K562 (cell line): ENCODE results near the gene MRTFB. TPM values are rescaled to one million over a fixed set of nuclear protein-coding genes. Genes with fewer than 3 reads are reported as not detected.

ENCODE experiments used
- ATF3 ChIP-seq, 2 experiments: fragments of 450-650 bp in 1 of 2; sonication (generic) in 1 of 2; formaldehyde crosslinking in 1 of 2; IDR thresholded peaks in 1 of 2; conservative IDR thresholded peaks in 1 of 2; 2 replicates each; pipeline versions ENCODE4 v1.6.1 to v1.8.1; 2016 to 2023; ENCODE audit warnings: mild to moderate bottlenecking in 2 of 2, moderate library complexity in 2 of 2, inconsistent platforms in 1 of 2, missing genetic modification reagents in 1 of 2
- CBFA2T3 ChIP-seq: fragments of 450-650 bp; IDR thresholded peaks from 2 replicates; pipeline ENCODE4 v1.6.1; 2017
- EP400 ChIP-seq: fragments of 450-650 bp; IDR thresholded peaks from 2 replicates; pipeline ENCODE4 v1.6.1; 2017; ENCODE audit warnings: antibody characterized with exemption, mild to moderate bottlenecking, moderate library complexity
- KDM2B ChIP-seq: fragments of 250-450 bp; sonication (Bioruptor Pico); IDR thresholded peaks from 2 replicates; pipeline ENCODE4 v1.8.0; 2021; ENCODE audit warnings: mild to moderate bottlenecking, moderate library complexity
- MTA1 ChIP-seq: fragments of 450-650 bp; IDR thresholded peaks from 2 replicates; pipeline ENCODE4 v1.6.1; 2017; ENCODE audit warnings: borderline replicate concordance
- NCOA1 ChIP-seq: fragments of 450-650 bp; IDR thresholded peaks from 2 replicates; pipeline ENCODE4 v1.6.1; 2016; ENCODE audit warnings: low read depth
- ZNF512 ChIP-seq: IDR thresholded peaks from 2 replicates; pipeline ENCODE4 v1.6.1; 2016; ENCODE audit warnings: missing genetic modification characterization, missing compliant biosample characterization
- ZNF57 ChIP-seq: fragments of 450-650 bp; formaldehyde crosslinking; IDR thresholded peaks from 2 replicates; pipeline ENCODE4 v1.4.0; 2020; ENCODE audit warnings: mild to moderate bottlenecking, moderate library complexity
- polyA plus RNA-seq, 8 experiments: library from polyadenylated mRNA; depleted of rRNA in 4 of 8; stranded (reverse) in 5 of 8; unstranded in 3 of 8; fragments of >200 nt; fragmentation: Nextera tagmentation in 2 of 8; fragmentation: Illumina TruSeq in 1 of 8; extraction: Ambion mirVana in 2 of 8; extraction: Trizol in 1 of 8; gene quantifications; 2 replicates each; pipeline versions ENCODE4 v1.2.1 to v1.2.3, GENCODE V29; 2011 to 2014; ENCODE audit warnings: inconsistent platforms in 1 of 8, missing spikeins in 1 of 8
- total RNA-seq, 7 experiments: library from RNA; depleted of rRNA in 6 of 7; stranded (reverse); fragments of >200 nt in 6 of 7; fragmentation: Illumina TruSeq in 2 of 7; extraction: Trizol in 2 of 7; gene quantifications; 2 replicates each; pipeline versions ENCODE4 v1.2.1 to v1.2.3, GENCODE V29; 2011 to 2021; ENCODE audit warnings: low replicate concordance in 1 of 7
- TF ChIP-seq, protein P1 (sequence below): fragments of 450-650 bp; formaldehyde crosslinking; IDR thresholded peaks from 2 replicates; pipeline ENCODE4 v1.4.0; 2020; ENCODE audit warnings: mild to moderate bottlenecking
- TF ChIP-seq, protein P2 (sequence below), 2 experiments: fragments of 450-650 bp; formaldehyde crosslinking in 1 of 2; IDR thresholded peaks; 2 replicates each; pipeline versions ENCODE4 v1.4.0 to v1.6.1; 2014 to 2020; ENCODE audit warnings: mild to moderate bottlenecking in 2 of 2, borderline replicate concordance in 1 of 2, low read depth in 1 of 2

The MRTFB gene
- total and polyA plus RNA-seq, 9 of the 15 experiments (the other 6 are each of a cell fraction or from before 2014, with no cell fraction given): 2.2 to 12.7 (median 7.0) TPM

DNA sequence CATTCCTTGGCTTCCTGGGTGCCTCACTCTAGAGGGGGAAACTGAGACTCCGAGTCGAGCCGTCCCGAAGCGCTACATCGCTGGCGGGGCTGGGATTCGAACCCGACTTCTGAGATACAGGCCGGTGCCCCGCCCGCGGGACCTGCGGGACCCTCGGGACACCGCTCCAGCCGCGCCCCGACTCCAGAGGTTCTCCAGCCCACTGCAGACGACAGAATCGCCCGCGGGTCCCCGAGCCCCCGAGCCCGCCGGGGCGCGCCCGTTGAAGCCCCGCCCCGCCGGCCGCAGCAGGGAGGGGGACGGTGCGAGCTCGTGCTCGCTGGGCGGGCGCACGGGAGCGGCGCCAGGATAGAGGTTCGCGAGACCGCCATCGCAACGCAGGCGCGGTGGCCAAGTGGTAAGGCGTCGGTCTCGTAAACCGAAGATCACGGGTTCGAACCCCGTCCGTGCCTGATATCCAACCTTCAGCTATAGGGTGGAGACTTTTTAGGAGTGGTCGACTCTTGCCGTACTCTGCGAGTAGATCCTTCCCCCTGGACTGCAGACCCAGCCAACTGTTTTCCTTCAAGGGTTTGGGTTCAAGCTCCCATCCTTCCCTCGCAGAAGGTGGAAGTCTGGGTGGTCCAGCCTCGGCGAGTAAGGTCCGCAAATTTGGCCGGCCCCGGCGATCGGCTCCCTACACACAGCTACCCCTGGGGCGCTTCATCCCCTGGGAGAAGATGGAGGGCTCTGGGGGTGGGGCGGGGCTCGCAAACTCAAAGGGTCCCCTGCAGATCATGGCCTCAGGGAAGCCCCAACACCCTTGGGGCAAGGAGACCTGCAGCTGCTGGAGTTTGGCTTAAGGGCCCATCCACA lies 214.6 kb downstream of the MRTFB start (continued):
- TF ChIP-seq, protein P1, sequence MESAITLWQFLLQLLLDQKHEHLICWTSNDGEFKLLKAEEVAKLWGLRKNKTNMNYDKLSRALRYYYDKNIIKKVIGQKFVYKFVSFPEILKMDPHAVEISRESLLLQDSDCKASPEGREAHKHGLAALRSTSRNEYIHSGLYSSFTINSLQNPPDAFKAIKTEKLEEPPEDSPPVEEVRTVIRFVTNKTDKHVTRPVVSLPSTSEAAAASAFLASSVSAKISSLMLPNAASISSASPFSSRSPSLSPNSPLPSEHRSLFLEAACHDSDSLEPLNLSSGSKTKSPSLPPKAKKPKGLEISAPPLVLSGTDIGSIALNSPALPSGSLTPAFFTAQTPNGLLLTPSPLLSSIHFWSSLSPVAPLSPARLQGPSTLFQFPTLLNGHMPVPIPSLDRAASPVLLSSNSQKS (CRISPR knock-in tag): no peak
- no peak for TF ChIP-seq ZNF57
- no peak for TF ChIP-seq CBFA2T3
- TF ChIP-seq ZNF512 (tag): no peak
- TF ChIP-seq ATF3 (IDR thresholded peaks at IDR 0.05): no peak
- no peak for TF ChIP-seq ATF3 (CRISPR knock-in tag; conservative IDR thresholded peaks at IDR 0.05)
- TF ChIP-seq, protein P2, sequence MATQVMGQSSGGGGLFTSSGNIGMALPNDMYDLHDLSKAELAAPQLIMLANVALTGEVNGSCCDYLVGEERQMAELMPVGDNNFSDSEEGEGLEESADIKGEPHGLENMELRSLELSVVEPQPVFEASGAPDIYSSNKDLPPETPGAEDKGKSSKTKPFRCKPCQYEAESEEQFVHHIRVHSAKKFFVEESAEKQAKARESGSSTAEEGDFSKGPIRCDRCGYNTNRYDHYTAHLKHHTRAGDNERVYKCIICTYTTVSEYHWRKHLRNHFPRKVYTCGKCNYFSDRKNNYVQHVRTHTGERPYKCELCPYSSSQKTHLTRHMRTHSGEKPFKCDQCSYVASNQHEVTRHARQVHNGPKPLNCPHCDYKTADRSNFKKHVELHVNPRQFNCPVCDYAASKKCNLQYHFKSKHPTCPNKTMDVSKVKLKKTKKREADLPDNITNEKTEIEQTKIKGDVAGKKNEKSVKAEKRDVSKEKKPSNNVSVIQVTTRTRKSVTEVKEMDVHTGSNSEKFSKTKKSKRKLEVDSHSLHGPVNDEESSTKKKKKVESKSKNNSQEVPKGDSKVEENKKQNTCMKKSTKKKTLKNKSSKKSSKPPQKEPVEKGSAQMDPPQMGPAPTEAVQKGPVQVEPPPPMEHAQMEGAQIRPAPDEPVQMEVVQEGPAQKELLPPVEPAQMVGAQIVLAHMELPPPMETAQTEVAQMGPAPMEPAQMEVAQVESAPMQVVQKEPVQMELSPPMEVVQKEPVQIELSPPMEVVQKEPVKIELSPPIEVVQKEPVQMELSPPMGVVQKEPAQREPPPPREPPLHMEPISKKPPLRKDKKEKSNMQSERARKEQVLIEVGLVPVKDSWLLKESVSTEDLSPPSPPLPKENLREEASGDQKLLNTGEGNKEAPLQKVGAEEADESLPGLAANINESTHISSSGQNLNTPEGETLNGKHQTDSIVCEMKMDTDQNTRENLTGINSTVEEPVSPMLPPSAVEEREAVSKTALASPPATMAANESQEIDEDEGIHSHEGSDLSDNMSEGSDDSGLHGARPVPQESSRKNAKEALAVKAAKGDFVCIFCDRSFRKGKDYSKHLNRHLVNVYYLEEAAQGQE (IDR thresholded peaks at IDR 0.05; ENCODE audit: borderline replicate concordance): no peak
- TF ChIP-seq, protein P2 (CRISPR knock-in tag; IDR thresholded peaks at IDR 0.05; ENCODE audit: low read depth): no peak
- 0 out of 2 replicates have a peak, but pooled peaks have one; percentile 13 for TF ChIP-seq KDM2B
- TF ChIP-seq EP400: no peak
- no peak for TF ChIP-seq NCOA1
- no peak for TF ChIP-seq MTA1
